ENCODE results near the gene FNBP1.
A peak's percentile ranks its signal among the peaks of the same experiment; 100 is the strongest.
"Not testable (repeated sequence)": the region's sequence is repeated elsewhere in the genome, so short reads cannot be mapped to it uniquely, and the experiment has no call there.

Gene FNBP1

DNA sequence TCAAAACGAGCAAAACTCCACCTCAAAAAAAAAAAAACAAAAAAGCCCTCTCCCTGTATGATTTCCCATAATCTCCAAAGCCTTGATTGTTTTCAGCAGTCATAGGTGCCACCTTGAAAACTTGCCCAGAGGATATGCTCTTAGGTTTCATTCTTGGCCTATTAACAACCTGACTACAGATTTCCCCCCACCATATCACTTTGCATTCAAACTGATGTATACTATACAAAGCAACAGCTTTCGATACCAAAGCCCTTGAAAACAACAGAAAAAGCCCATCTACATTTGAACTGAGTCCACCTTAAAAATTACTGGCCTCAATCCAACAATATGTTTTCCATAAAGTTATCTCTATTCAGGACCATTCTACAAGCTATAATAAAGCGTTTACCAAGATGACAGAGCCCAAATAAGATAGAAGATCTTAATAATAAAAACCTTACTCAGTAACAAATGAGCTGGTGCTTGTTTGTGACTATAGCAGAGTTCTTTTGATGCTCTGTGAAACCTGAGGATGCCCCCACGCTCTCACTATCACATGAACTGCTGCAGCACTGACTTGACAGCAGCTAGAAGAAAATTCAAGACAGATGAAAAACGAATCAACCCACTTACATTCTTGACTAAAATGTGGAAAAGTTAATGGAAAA, 44.4 kb downstream of the FNBP1 start:
- no peak overlapping the region for H3K9ac ChIP-seq (ENCODE audit: insufficient read length)

DNA sequence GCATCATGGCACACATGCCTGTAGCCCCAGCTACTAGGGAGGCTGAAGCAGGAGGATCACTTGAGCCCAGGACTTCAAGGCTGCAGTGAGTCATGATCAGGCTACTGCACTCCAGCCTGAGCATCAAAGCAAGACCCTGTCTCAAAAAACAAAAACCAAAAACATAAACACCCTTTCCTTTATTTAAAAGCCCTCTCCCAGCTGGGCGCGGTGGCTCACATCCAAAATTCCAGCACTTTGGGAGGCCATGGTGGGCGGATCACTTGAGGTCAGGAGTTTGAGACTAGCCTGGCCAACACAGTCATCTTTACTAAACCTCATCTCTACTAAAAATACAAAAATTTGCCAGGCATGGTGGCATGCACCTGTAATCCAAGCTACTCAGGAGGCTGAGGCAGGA, 45.3 kb downstream of the FNBP1 start:
- not testable (repeated sequence) for H3K9me3 ChIP-seq (ENCODE audit: low read depth, low read length); DNase-seq (ENCODE audit: low read depth, low spot score); H3K9ac ChIP-seq (ENCODE audit: insufficient read length); H3K36me3 ChIP-seq (ENCODE audit: insufficient read depth, low read length); H3K4me3 ChIP-seq; H3K27ac ChIP-seq

More for the DNA sequence above, 44.4 kb downstream of the FNBP1 start:
- peak overlapping the region; percentile 52; the same call in 1 of the 2 replicates for H3K27ac ChIP-seq
- H3K36me3 ChIP-seq (ENCODE audit: insufficient read depth, low read length), result peaks cover 5% of the 10 kb centered on the region
- DNase-seq (ENCODE audit: low read depth, low spot score), result no peak
- TF ChIP-seq POLR2AphosphoS5 (IDR thresholded peaks at IDR 0.05; ENCODE audit: borderline replicate concordance, low read depth, low read length), result no peak
- H3K4me3 ChIP-seq, result no peak overlapping the region
- H3K9me3 ChIP-seq (ENCODE audit: low read depth, low read length), result no peaks in the 10 kb centered on the region

DNA sequence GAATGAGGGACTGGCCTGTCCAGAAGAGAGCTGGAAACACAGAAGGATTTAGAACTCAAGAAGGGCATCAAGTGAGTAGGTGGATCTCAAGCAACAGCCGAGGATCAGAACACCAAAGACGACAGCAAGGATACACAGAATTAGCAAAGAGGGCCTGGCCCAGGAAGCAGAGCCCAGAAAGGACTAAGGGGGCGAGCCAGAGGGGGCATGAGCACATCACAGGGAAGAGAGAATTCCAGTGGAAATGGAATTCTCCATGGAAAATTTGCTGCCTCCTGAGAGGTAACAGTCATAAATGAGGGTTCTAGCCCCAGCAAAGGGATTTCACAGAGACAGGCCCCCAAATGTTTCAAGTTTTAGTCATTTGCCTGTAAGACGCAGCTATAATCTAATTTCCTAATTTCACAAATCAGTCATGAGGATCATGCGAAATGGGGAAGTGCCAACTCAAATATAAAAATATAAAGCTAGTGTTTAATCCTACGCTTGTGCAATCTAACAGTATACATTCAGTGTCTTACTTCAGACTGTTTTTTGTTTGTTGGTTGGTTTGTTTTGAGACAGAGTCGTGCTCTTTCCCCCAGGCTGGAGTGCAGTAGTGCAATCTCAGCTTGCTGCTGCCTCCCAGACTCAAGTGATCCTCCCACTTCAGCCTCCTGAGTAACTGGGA, 46.7 kb downstream of the FNBP1 start:
- no peak for DNase-seq (ENCODE audit: low read depth, low spot score)
- Histone ChIP-seq H3K9ac (ENCODE audit: insufficient read length) (no peak overlapping the region), H3K9me3 (ENCODE audit: low read depth, low read length) (no peaks in the 10 kb centered on the region), H3K36me3 (ENCODE audit: insufficient read depth, low read length) (peaks cover 5% of the 10 kb centered on the region), H3K4me3 (no peak overlapping the region), H3K27ac (peak overlapping the region; percentile 76)
- TF ChIP-seq POLR2AphosphoS5 (IDR thresholded peaks at IDR 0.05; ENCODE audit: borderline replicate concordance, low read depth, low read length), result no peak
- no peak for TF ChIP-seq EZH2 (IDR thresholded peaks at IDR 0.05)
- no peak for TF ChIP-seq FOXP2 (optimal IDR thresholded peaks at IDR 0.05; ENCODE audit: control extremely low read depth, extremely low read length, insufficient read depth)

DNA sequence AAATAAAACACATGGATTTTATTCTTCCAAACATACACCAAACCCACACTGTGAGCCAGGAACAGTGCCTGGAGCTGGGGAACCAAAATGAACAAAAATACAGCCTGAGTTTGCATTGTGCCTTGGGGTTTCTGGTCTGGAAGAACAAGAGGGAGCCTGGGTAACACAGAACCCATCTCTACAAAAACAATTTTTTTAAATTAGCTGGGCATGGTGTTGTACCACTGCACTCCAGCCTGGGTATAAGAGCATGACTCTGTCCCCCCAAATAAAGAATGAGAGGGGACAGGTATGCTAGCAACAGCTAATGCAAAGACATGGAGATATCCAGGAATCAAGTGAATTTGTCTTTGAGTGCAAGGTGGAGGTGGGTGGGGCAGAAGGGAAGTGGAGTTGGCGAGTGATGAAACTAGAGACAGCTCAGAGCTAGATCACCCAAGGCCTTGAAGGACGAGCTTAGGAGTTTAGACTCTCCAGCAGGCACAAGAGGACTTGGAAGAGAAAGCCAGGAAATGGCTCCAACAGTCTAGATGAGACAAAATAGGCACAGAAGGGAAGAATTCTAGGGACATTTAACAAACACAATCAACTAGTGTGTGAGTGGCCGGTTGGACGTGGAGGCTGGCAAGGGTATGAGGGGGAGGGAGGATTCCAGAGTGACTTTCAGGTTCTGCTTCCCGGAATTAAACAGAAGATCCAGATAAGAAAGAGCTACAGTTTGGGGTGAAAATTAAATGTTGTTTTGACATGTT, 47.4 kb downstream of the FNBP1 start:
- DNase-seq (ENCODE audit: low read depth, low spot score), result no peak
- no peak overlapping the region for H3K9ac ChIP-seq (ENCODE audit: insufficient read length)
- H3K36me3 ChIP-seq (ENCODE audit: insufficient read depth, low read length), result peaks cover 5% of the 10 kb centered on the region
- TF ChIP-seq FOXP2 (optimal IDR thresholded peaks at IDR 0.05; ENCODE audit: control extremely low read depth, extremely low read length, insufficient read depth) (no peak), POLR2AphosphoS5 (IDR thresholded peaks at IDR 0.05; ENCODE audit: borderline replicate concordance, low read depth, low read length) (no peak), EZH2 (IDR thresholded peaks at IDR 0.05) (no peak)
- H3K27ac ChIP-seq, result peak overlapping the region; percentile 76
- H3K4me3 ChIP-seq, result no peak overlapping the region
- H3K9me3 ChIP-seq (ENCODE audit: low read depth, low read length), result no peaks in the 10 kb centered on the region

DNA sequence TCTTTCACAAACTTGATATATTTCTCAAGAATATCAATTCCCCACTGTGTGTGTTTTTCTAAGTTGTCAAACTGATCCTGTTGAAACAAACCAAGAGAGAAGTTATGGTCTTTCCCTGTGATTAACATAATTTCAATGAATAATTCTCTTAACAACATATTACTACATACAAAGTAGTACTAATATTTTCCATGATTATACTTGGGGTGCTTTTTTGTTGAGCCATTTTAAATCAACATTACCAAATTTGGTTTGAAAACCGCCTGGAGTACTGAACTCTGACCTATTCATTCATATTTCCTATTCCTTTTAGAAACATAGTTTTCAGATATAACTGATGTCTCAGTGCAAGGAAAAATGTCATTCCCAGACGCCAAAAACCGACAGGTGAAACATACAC, 48.1 kb downstream of the FNBP1 start:
- peaks cover 5% of the 10 kb centered on the region for H3K36me3 ChIP-seq (ENCODE audit: insufficient read depth, low read length)
- H3K27ac ChIP-seq, result peak overlapping the region; percentile 76
- H3K9me3 ChIP-seq (ENCODE audit: low read depth, low read length), result no peaks in the 10 kb centered on the region
- H3K9ac ChIP-seq (ENCODE audit: insufficient read length), result no peak overlapping the region
- H3K4me3 ChIP-seq, result peak overlapping the region; percentile 2; the same call in 1 of the 2 replicates
- no peak for DNase-seq (ENCODE audit: low read depth, low spot score)
- no peak for TF ChIP-seq FOXP2 (optimal IDR thresholded peaks at IDR 0.05; ENCODE audit: control extremely low read depth, extremely low read length, insufficient read depth)
- no peak for TF ChIP-seq POLR2AphosphoS5 (IDR thresholded peaks at IDR 0.05; ENCODE audit: borderline replicate concordance, low read depth, low read length)
- TF ChIP-seq EZH2 (IDR thresholded peaks at IDR 0.05), result no peak

DNA sequence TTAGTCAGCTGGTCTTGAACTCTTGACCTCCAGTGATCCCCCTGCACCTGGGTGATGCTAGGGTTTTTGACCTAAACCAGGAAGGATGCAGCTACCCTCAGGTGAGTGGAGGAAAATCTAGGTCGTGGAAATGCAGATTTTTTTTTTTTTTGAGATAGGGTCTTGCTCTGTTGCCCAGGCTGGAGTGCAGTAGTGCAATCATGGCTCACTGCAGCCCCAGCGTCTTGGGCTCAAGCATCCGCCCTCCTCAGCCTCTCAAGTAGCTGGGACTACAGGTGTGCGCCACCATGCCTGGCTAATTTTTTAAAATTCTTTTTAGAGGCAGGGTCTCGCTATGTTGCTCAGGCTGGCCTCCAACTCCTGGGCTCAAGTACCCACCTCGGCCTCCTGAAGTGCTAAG, 51.9 kb downstream of the FNBP1 start:
- H3K27ac ChIP-seq; H3K4me3 ChIP-seq; H3K36me3 ChIP-seq (ENCODE audit: insufficient read depth, low read length); H3K9me3 ChIP-seq (ENCODE audit: low read depth, low read length); H3K9ac ChIP-seq (ENCODE audit: insufficient read length); DNase-seq (ENCODE audit: low read depth, low spot score): not testable (repeated sequence)

DNA sequence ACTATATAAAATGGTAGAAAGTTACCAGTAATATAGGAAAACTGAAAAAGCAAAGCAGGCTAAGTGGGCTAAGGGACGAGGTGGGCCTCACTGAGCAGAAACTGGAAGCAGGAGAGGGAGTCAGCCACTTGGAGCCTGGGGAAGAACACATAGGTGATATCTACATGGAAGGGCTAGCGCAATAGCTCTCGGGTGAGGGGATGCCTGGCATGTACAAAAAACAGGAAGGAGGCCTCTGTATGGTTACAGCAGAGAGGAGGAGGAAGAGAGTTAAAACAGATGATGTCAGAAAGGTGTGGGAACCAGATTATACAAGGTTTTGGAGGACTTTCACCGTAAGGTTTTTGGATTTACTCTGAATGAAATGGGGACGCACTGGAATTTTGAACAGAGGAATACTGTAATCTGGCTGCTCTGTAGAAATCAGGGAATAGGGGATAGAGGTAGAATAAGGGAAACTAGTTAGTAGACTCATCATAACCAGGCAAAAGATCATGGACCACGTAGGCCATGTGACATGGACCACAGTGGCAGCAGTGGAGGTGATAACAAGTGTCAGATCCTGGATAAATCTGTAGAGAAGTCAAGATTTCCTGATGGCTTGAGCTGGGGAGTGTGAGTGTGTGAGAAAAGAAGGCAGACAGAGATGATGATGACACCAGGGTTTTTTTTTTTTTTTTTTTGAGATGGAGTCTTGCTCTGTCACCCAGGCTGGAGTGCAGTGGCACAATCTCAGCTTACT, 52.5 kb downstream of the FNBP1 start:
- no peak for DNase-seq (ENCODE audit: low read depth, low spot score)
- H3K27ac ChIP-seq, result peak overlapping the region; percentile 85
- TF ChIP-seq FOXP2 (optimal IDR thresholded peaks at IDR 0.05; ENCODE audit: control extremely low read depth, extremely low read length, insufficient read depth), result no peak
- TF ChIP-seq POLR2AphosphoS5 (IDR thresholded peaks at IDR 0.05; ENCODE audit: borderline replicate concordance, low read depth, low read length), result no peak
- TF ChIP-seq EZH2 (IDR thresholded peaks at IDR 0.05), result no peak
- no peaks in the 10 kb centered on the region for H3K9me3 ChIP-seq (ENCODE audit: low read depth, low read length)
- no peak overlapping the region for H3K9ac ChIP-seq (ENCODE audit: insufficient read length)
- no peak overlapping the region for H3K4me3 ChIP-seq
- H3K36me3 ChIP-seq (ENCODE audit: insufficient read depth, low read length), result peaks cover 5% of the 10 kb centered on the region

DNA sequence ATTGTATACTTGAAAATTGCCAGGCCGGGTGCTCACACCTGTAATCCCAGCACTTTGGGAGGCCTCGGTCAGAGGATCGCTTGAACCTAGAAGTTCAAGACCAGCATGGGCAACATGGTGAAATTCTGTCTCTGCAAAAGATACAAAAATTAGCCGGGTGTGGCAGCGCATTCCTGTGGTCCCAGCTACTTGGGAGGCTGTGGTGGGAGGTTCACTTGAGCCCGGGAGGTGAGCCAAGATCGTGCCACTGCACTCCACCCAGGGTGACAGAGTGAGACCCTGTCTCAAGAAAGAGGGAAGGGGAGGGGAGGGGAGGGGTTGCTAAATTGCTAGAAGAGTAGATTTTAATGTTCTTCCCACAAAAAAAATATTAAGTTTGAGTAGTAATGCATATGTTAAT, 53.2 kb downstream of the FNBP1 start:
- Histone ChIP-seq H3K9ac (ENCODE audit: insufficient read length) (peak overlapping the region; percentile 63), H3K4me3 (peak overlapping the region; percentile 61), H3K9me3 (ENCODE audit: low read depth, low read length) (no peaks in the 10 kb centered on the region), H3K27ac (peak overlapping the region; percentile 85), H3K36me3 (ENCODE audit: insufficient read depth, low read length) (peaks cover 12% of the 10 kb centered on the region)
- DNase-seq (ENCODE audit: low read depth, low spot score), result no peak
- no peak for TF ChIP-seq POLR2AphosphoS5 (IDR thresholded peaks at IDR 0.05; ENCODE audit: borderline replicate concordance, low read depth, low read length)
- no peak for TF ChIP-seq FOXP2 (optimal IDR thresholded peaks at IDR 0.05; ENCODE audit: control extremely low read depth, extremely low read length, insufficient read depth)
- no peak for TF ChIP-seq EZH2 (IDR thresholded peaks at IDR 0.05)

Data from SK-N-MC (cell line).